Trophoblast cell (in vitro differentiated cells and primary cell): ENCODE results near the gene ISL2.

ENCODE experiments used
- DNase-seq, 2 donors: peaks; one replicate each; pipeline ENCODE4 v3.0.0-alpha.2; 2016
- H2AFZ ChIP-seq: 2 replicates; pipeline ENCODE4 v1.6.1; 2013; ENCODE audit warnings: low read length, moderate library complexity, mild to moderate bottlenecking; ENCODE audit not compliant: insufficient read depth, poor library complexity
- H2AK5ac ChIP-seq: 2 replicates; pipeline ENCODE4 v1.6.1; 2013; ENCODE audit warnings: mild to moderate bottlenecking, low read length
- H2BK120ac ChIP-seq: 2 replicates; pipeline ENCODE4 v1.6.1; 2013; ENCODE audit warnings: low read length, mild to moderate bottlenecking, moderate library complexity; ENCODE audit not compliant: insufficient read depth, poor library complexity
- H2BK12ac ChIP-seq: 2 replicates; pipeline ENCODE4 v1.6.1; 2013; ENCODE audit warnings: mild to moderate bottlenecking, low read length, moderate library complexity
- H2BK5ac ChIP-seq: 2 replicates; pipeline ENCODE4 v1.6.1; 2013; ENCODE audit warnings: low read length, low read depth, moderate library complexity, mild to moderate bottlenecking; ENCODE audit not compliant: poor library complexity
- H3K14ac ChIP-seq: 2 replicates; pipeline ENCODE4 v1.6.1; 2013; ENCODE audit warnings: mild to moderate bottlenecking, low read length
- H3K18ac ChIP-seq: 2 replicates; pipeline ENCODE4 v1.6.1; 2013; ENCODE audit warnings: mild to moderate bottlenecking, low read length
- H3K23ac ChIP-seq: 2 replicates; pipeline ENCODE4 v1.6.1; 2013; ENCODE audit warnings: low read length
- H3K27ac ChIP-seq: 2 replicates; pipeline ENCODE4 v1.5.1; 2013; ENCODE audit warnings: low read depth, mild to moderate bottlenecking, inconsistent platforms, low read length, moderate library complexity
- H3K27me3 ChIP-seq: 2 replicates; pipeline ENCODE4 v1.6.1; 2013; ENCODE audit warnings: inconsistent platforms, mild to moderate bottlenecking, low read length, moderate library complexity; ENCODE audit not compliant: insufficient read depth
- H3K36me3 ChIP-seq, 2 experiments: 1 replicate in 1 of 2; 2 replicates in 1 of 2; pipeline ENCODE4 v1.6.1; 2013; ENCODE audit warnings: low read length in 2 of 2, mild to moderate bottlenecking in 2 of 2, moderate library complexity in 1 of 2; ENCODE audit not compliant: insufficient read depth in 2 of 2, control insufficient read depth in 1 of 2
- H3K4ac ChIP-seq: 2 replicates; pipeline ENCODE4 v1.6.1; 2013; ENCODE audit warnings: low read depth, mild to moderate bottlenecking, low read length, moderate library complexity
- H3K4me1 ChIP-seq, 2 experiments: 1 replicate in 1 of 2; 2 replicates in 1 of 2; pipeline ENCODE4 v1.6.1; 2013; ENCODE audit warnings: low read length in 2 of 2, mild to moderate bottlenecking in 2 of 2, moderate library complexity in 1 of 2; ENCODE audit not compliant: insufficient read depth in 2 of 2, control insufficient read depth in 1 of 2
- H3K4me2 ChIP-seq: 2 replicates; pipeline ENCODE4 v1.6.1; 2013; ENCODE audit warnings: inconsistent platforms, mild to moderate bottlenecking, low read length, moderate library complexity
- H3K4me3 ChIP-seq: 2 replicates; pipeline ENCODE4 v1.5.1; 2013; ENCODE audit warnings: mild to moderate bottlenecking, low read depth, low read length, inconsistent platforms
- H3K79me1 ChIP-seq: one replicate; pipeline ENCODE4 v1.6.1; 2013; ENCODE audit warnings: low read length
- H3K79me2 ChIP-seq: 2 replicates; pipeline ENCODE4 v1.6.1; 2013; ENCODE audit warnings: low read length, mild to moderate bottlenecking; ENCODE audit not compliant: control insufficient read depth, insufficient read depth, poor library complexity
- H3K9ac ChIP-seq: 2 replicates; pipeline ENCODE4 v1.6.1; 2013; ENCODE audit warnings: mild to moderate bottlenecking, low read length
- H3K9me3 ChIP-seq: 2 replicates; pipeline ENCODE4 v1.6.1; 2013; ENCODE audit warnings: low read depth, mild to moderate bottlenecking, control low read depth, inconsistent platforms, low read length; ENCODE audit not compliant: insufficient read depth
- H4K12ac ChIP-seq: 2 replicates; pipeline ENCODE4 v1.6.1; 2013; ENCODE audit warnings: low read depth, mild to moderate bottlenecking, low read length, moderate library complexity
- H4K8ac ChIP-seq: 2 replicates; pipeline ENCODE4 v1.6.1; 2013; ENCODE audit warnings: low read depth, mild to moderate bottlenecking, low read length, moderate library complexity
- H4K91ac ChIP-seq: one replicate; pipeline ENCODE4 v1.6.1; 2013; ENCODE audit warnings: low read depth, mild to moderate bottlenecking, low read length, moderate library complexity
- whole genome bisulfite sequencing: extraction: QIAGEN DNeasy Blood & Tissue Kit; methylation state at CpG from one replicate; pipeline ENCODE4 v1.1.7; 2013; ENCODE audit warnings: missing lambda C conversion rate; ENCODE audit not compliant: insufficient read length, insufficient coverage; ENCODE audit errors: extremely low coverage; 5-methylcytosine and 5-hydroxymethylcytosine counted together

Gene ISL2

GRCh38 chr15:76321171-76321570, 15.4 kb upstream of the ISL2 start:
- H4K8ac ChIP-seq = no peak overlapping the region
- H3K36me3 ChIP-seq = no peaks in the 10 kb centered on the region
- WGBS = no CpG with 5 or more reads among the region's 10 CpGs

GRCh38 chr15:76321602-76322001, 15.0 kb upstream of the ISL2 start:
- Histone ChIP-seq H3K79me1 (no peaks in the 10 kb centered on the region), H3K27me3 (no peaks in the 10 kb centered on the region), H4K91ac (no peak overlapping the region), H2BK120ac (no peak overlapping the region), H3K18ac (no peak overlapping the region), H4K8ac (no peak overlapping the region), H3K4me1 (no peaks in the 10 kb centered on the region), H3K27ac (no peak overlapping the region), H3K14ac (no peak overlapping the region), H2AK5ac (no peak overlapping the region), H2BK12ac (no peak overlapping the region), H4K12ac (no peak overlapping the region), H3K4ac (no peak overlapping the region), H3K9ac (no peak overlapping the region), H3K23ac (no peak overlapping the region), H3K36me3 (no peaks in the 10 kb centered on the region), H2BK5ac (no peak overlapping the region), H3K4me3 (no peak overlapping the region), H3K79me2 (no peaks in the 10 kb centered on the region), H3K9me3 (no peaks in the 10 kb centered on the region), H2AFZ (no peak overlapping the region), H3K4me2 (no peak overlapping the region)
- no CpG with 5 or more reads among the region's 5 CpGs for WGBS
- no peak for DNase-seq

More at GRCh38 chr15:76321171-76321570, 15.4 kb upstream of the ISL2 start:
- Histone ChIP-seq H3K14ac (no peak overlapping the region), H3K9me3 (no peaks in the 10 kb centered on the region), H3K79me2 (no peaks in the 10 kb centered on the region), H3K23ac (no peak overlapping the region), H3K79me1 (no peaks in the 10 kb centered on the region), H4K91ac (no peak overlapping the region), H2BK120ac (no peak overlapping the region), H2BK5ac (no peak overlapping the region), H2BK12ac (no peak overlapping the region), H3K4me1 (no peaks in the 10 kb centered on the region), H4K12ac (no peak overlapping the region), H3K9ac (no peak overlapping the region), H3K4me2 (no peak overlapping the region), H3K18ac (no peak overlapping the region), H3K4me3 (no peak overlapping the region), H2AFZ (no peak overlapping the region), H3K27me3 (no peaks in the 10 kb centered on the region), H2AK5ac (no peak overlapping the region), H3K27ac (no peak overlapping the region), H3K4ac (no peak overlapping the region)
- no peak for DNase-seq

- Histone ChIP-seq H2BK120ac (no peak overlapping the region), H3K79me1 (no peaks in the 10 kb centered on the region), H3K9ac (no peak overlapping the region), H4K91ac (no peak overlapping the region), H2BK12ac (no peak overlapping the region), H3K27ac (no peak overlapping the region), H3K23ac (no peak overlapping the region), H3K36me3 (no peaks in the 10 kb centered on the region), H3K79me2 (no peaks in the 10 kb centered on the region), H3K4me2 (no peak overlapping the region), H3K4ac (no peak overlapping the region), H3K27me3 (no peaks in the 10 kb centered on the region), H2BK5ac (no peak overlapping the region), H3K9me3 (no peaks in the 10 kb centered on the region), H3K4me3 (no peak overlapping the region), H4K12ac (no peak overlapping the region), H2AFZ (no peak overlapping the region), H2AK5ac (no peak overlapping the region), H4K8ac (no peak overlapping the region), H3K4me1 (no peaks in the 10 kb centered on the region), H3K14ac (no peak overlapping the region), H3K18ac (no peak overlapping the region)
- no CpG with 5 or more reads among the region's 3 CpGs for whole genome bisulfite sequencing
- no peak for DNase-seq
Measured at GRCh38 chr15:76324066-76324465, 12.5 kb upstream of the ISL2 start.

- Histone ChIP-seq H3K9me3 (no peaks in the 10 kb centered on the region), H3K23ac (no peak overlapping the region), H3K27ac (no peak overlapping the region), H4K91ac (no peak overlapping the region), H3K9ac (no peak overlapping the region), H3K79me2 (no peaks in the 10 kb centered on the region), H4K8ac (no peak overlapping the region), H3K4me2 (no peak overlapping the region), H3K18ac (no peak overlapping the region), H3K4ac (no peak overlapping the region), H3K14ac (no peak overlapping the region), H2AFZ (no peak overlapping the region), H3K79me1 (no peaks in the 10 kb centered on the region), H3K27me3 (no peaks in the 10 kb centered on the region), H2BK120ac (no peak overlapping the region), H2BK5ac (no peak overlapping the region), H4K12ac (no peak overlapping the region), H3K4me1 (no peaks in the 10 kb centered on the region), H2AK5ac (no peak overlapping the region), H3K36me3 (no peaks in the 10 kb centered on the region), H2BK12ac (no peak overlapping the region), H3K4me3 (no peak overlapping the region)
- WGBS = no CpG with 5 or more reads among the region's 2 CpGs
- DNase-seq = no peak
Measured at GRCh38 chr15:76325704-76326103, 10.9 kb upstream of the ISL2 start.
